Measurements from ENCODE around the gene TCP10L.
A peak's percentile ranks its signal among the peaks of the same experiment; 100 is the strongest.
"Not testable (repeated sequence)": the region's sequence is repeated elsewhere in the genome, so short reads cannot be mapped to it uniquely, and the experiment has no call there.

Gene TCP10L

DNA sequence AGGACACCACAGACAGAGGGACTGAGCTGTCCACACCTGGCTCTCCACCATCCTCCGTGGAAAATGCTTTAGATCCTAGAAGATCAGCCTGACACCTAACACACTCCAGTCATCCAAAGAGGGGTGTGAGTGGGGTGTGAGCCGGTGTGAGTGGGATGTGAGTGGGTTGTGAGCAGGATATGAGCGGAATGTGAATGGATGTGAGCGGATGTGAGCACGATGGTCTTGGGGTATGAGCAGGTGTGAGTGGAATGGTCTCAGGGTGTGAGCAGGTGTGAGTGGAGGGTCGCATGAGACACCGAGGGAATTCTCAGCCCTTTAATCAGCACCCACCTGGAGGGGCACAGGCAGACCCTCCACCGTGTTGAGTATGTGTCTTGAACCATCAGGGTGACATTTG is 851 bp downstream of the TCP10L start:
- no peak for DNase-seq

DNA sequence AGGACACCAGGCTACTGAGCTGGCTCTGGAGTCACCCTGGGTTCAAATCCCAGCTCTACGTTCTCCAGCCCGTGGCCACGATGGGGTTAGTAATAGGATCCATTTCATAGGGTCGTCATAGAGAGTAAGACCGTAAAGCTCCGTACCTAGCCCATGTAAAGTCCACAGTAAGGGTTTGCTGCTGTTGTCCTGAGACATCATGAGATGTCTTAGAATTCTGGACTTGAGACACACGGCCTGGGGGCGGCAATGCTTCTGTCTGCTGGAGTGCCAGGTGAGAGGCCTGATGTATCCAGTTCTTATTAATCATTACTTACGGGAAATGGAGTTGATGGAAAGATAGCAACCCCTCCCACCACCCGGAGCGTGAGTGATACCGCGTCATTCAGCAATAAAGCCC is 3.6 kb downstream of the TCP10L start:
- DNase-seq, result no peak

DNA sequence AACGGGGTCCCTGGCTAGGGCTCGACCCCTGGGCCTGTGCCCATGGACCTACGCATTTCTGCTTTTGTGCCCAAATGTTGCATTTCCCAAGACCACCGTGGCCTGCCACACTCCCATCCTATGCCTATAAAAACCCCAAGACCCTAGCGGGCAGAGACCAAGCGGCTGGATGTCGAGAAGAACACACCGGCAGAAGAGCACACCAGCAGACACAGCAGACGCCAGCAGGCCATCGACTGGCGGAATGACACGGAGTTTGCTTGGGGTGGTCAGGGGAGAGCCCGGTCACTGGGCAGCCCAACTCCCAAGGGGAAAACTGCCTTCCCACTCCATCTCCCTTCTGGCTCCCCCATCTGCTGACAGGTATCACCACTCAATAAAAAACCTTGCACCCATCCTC is 4.4 kb downstream of the TCP10L start:
- DNase-seq, result no peak

DNA sequence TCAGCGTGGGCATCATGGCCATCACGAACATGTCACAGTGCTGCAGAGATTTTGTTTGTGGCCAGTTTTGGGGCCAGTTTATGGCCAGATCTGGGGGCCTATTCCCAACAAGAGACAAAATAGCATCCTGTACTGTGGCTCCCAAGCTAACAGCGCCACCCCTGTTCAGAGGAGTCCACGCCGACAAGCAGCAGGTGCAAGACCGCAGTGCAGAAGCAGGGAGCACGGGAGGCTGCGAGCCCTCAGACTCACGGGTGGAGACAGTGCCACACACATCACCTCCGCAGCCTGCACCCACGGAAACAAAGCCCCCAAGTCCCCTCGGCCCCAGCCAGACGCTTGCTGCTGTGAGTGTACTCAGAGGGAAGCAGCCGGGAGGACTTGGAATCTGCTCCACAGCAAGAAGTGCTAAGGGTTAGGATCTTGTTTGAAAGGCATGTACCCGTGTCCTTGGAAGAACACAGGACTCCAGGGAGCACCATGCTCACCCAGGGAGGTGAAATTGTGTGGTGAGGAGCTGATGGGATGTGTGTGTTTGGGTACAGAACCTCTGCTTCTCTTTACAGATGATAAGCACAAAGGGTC is 7.1 kb downstream of the TCP10L start:
- no peak for DNase-seq

DNA sequence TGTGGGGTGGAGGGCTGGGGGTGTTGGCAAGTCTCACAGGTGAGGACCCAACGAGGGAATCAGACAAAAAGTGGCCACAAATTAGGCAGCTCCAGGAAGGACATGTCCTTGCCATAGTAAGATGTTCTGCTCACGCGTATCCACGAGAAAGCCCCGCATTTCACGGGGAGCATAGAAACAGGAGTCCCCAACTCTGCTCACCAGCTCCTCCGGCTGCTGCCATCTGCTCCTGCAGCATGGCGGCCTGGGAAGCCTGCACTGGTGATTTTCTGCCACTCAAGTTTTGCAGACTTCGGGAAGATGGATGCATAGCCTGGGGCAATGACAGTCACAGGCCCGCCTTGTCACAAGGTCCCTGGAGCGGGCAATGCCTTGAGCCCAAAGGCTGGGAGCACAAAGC is 9.3 kb downstream of the TCP10L start:
- DNase-seq, result no peak

DNA sequence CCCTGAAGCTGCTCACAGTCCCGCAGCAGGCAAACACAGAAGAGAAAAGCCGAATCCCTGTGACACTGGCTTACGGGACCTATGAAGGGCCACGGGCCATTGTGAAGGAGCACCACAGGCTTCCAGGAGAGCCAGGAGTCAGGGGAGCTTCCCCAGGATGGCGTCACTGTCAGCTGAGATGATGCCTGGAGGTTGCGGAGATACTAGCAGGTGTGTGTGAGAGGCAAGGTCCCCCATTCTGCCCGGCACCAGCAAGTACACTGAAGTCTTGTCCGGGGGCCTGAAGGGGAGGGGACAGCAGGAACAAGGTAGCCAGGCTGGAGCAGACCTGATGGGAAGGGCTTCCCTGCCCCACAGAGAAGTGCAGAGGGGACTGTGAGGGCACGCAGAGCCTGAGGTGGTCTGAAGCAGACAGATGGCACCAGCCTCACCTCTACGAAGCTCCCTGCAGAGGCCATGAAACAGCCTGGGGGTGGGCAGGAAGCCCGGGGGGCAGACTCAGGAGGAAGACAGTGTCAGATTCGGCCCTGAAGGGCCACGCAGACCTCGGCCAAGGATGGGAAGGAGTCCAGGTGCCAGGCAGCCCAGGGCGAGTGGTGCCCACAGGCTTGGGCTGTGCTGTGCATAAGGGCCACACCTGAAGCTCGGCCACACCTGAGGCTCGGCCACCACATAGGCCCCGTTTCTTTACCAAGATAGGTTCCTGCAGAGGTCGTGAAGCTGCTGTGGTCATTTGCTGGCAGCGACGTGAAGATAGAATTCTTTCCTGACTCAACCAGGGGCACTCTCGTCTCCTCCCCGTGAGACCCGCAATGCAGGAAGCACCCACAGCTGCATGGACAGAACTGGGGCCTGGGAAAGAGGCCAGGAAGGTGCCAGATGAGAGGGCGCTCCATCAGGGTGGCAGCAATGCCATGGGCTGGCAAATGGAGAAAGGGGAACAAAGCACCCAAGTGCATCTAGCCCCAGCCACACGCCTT is 10.1 kb downstream of the TCP10L start:
- DNase-seq, result no peak

DNA sequence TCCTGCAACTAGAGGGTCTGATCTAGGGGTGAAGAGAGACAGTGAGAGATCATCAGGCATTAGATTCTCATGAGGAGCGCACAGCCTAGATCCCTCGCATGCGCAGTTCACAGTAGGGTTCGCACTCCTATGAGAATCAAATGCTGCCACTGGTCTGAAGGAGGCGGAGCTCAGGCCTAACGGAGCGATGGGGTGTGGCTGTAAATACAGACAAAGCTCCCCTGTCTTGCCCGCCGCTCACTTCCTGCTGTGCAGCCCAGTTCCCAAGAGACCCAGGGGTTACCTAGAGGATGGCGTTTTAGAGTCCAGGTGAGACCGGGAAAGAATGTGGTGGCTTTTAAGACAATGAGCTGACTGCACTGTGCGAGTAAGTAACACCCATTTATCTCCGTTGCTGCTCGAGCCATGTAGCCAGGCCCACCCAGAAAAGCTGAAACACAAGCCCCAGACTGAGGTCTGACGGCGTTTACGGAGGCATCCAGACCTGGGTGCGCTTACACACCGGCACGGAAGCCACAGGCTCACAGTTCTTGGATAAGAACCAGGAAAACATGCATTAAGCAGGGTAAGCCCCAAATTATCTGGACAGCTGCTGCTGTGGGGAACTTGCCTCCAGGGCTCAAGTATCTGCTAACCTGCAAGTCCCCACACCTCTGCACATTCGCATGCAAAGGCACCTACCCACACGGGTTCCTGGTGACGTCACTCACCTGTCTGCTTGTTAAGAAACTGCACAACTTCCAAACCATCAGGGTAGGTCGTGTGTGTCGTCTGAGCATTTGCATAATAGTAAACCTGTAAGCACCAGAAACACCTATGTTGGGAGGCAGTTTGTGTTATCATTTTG is 12.5 kb downstream of the TCP10L start:
- DNase-seq, result peak; percentile 81

DNA sequence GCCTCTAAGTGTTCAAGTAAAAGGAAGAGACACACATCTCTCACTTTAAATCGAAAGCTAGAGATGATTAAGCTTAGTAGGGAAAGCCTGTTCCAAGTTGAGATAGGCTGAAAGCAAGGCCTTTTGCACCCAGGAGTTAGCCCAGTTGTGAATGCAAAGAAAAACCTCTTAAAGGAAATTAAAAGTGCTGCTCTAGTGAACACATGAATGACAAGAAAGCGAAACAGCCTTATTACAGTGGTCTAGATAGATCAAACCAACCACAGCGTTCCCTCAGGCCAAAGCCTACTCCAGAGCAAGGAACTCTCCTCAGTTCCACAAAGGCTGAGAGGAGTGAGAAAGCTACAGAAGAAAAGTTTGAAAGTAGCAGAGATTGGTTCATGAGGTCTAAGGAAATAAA is 14.9 kb downstream of the TCP10L start:
- no peak for DNase-seq

DNA sequence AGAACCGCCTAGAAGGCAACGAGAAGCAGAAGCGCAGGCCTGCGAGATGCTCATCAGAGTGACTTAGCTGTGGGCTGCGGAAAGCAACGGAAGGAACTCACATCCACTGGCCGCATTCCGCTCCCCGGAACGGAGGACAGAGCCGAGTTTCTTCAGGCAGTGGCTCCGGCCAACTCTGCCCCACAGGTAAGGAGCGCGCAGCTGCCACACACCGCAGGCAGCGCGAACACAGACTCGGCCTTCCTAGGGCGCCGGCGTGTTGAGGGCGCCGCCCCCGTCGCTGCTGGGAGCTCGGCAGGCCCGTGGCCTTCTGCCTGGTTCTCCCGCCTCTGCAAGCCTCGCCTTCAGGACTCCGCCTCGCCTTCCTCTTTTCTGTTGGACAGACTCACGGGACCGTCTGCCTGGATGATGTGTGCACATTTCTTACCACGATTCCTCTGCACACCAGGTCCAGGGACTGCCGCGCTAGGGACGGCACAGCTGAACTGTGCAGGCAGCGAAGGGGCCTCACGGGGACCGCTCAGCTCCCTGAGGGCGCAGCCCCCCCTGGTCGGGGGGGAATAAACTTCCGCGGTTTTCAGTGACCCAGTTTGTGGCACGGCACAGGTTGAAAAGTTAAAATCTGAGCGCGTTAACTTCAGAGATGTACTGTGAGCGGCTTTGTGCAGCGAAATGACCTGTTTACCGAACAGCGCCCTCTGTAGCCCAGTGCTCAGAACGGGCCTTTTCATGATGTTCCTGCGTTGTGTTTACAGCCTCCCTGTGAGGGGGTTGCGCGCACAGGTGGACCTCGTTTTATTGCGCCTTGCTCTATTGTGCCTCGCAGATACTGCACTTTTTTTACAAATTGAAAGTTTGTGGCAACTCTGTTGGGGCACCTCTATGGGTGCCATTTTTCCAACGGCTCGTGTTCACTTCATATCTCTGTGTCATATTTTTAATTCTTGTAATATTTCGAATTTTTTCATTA is 15.8 kb downstream of the TCP10L start:
- DNase-seq, result peak; percentile 62

DNA sequence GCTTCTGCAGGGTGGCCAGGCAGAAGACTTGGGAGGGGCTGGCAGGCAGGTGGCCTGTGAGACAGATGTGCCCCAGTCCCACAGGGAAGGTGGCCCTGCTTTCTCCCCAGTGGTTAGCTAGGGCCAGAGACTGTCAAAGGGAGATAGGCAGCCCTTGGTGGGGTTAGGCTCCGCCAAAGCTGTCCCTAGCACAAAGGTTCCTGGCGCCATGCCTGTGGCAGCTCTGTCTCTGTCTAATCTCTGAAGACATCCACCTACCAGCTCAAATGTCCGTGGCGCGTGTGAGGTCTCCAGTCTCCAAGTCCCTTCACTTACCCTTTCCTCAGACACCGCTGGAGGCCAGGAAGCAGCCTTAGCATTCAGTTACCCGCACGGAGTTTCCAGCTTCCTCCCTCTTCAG is 17.7 kb downstream of the TCP10L start:
- DNase-seq, result no peak

DNA sequence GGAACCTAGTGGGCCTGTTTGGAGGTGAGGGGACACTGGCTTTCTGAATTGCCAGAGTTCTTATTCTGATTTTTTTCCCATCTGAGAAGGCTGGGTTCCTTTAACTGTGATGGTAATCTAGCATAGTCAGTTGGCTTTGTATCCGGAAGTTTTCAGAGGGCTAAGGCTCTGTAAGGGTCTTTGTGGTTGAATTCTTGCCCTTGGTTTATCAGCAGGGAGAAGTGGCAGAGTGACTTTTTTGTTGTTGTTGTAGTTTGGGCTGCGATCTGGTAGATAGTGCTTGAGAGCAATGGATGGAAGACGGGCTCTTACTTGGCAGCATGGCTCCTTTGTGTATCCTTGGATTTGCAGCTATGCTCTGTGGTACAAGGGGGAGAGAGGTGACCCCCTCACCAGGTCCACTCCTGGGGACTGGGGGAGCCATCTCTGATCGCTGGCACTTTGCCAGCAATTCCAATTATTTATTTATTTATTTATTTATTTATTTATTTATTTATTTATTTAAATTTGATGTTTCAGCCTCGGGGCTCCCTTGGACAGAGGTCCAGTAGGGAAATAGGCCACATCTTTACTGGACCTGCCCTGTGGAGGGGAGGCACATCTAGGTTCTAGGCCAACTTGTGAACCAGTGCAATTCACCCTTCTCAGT is 18.5 kb downstream of the TCP10L start:
- DNase-seq, result no peak

DNA sequence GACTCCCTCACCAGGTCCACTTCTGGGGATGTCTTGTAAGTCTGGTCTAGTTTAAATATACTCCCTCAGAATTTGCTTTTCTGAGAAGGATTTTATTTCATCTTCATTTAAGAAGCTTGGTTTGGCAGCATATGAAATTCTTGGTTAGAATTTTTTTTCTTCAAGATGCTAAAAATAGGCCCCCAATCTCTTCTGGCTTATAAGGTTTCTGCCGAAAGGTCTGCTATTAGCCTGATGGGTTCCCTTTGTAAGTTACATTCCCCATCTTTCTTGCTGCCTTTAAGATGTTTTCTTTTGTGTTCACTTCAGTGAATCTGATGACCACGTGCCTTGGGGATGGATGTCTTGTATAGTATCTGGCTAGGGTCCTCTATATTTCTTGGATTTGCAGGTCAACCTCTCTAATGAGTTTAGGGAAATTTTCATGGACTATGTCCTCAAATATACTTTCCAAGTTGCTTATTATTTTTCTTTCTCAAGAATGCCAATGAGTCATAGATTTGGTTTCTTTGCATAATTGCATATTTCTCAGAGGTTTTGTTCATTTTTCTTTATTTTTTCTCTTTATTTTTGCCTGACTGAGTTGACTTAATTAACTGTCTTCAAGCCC is 19.4 kb downstream of the TCP10L start:
- no peak for DNase-seq

DNA sequence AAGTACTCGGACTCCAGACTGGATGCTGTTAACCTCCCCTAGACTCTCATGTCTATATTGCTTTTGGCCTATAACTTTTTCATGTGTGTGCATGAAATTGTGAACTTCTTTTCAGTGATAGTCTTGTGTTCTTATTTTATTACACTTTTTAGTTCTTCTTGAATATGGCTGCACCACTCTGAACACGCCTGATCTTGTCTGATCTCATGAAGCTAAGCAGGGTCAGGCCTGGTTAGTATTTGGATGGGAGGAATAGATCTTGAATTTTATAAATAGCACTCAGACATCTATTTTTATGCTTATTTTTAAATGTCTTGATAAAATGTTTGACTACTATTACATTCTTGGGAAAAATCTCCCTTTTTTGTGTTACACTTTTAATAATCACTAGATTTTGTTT is 22.4 kb downstream of the TCP10L start:
- DNase-seq, result no peak

DNA sequence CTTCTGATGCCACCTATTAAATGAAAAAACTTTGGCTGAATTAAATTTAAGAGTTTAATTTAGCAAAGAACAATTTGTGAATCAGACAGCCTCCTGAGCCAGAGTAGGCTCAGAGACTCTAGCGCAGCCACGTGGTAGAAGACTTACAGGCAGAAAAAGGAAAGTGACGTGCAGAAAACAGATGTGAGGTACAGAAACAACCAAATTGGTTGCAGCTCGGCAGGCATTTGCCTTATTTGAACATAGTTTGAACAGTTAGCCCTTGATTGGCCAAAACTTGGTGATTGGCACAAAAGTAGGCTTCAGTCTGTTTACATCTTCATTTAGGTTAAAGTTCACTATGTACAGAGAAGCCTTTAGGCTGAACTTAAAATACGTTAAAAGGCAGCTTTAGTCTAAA is 22.9 kb downstream of the TCP10L start:
- no peak for DNase-seq

DNA sequence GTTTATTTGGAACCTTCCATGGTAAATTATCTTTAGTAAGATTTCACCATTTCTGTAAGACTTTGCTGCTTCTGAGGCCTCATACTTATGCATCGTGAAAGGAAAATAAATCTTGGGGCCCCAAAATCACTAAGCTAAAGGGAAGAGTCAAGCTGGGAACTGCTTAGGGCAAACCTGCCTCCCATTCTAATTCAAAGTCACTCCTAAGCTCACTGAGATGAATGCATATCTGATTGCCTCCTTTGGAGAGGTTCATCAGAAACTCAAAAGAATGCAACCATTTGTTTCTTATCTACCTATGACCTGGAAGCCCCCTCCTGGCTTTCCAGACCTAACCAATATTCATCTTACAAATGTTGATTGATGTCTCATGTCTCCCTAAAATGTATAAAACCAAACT is 23.8 kb downstream of the TCP10L start:
- not testable (repeated sequence) for DNase-seq

DNA sequence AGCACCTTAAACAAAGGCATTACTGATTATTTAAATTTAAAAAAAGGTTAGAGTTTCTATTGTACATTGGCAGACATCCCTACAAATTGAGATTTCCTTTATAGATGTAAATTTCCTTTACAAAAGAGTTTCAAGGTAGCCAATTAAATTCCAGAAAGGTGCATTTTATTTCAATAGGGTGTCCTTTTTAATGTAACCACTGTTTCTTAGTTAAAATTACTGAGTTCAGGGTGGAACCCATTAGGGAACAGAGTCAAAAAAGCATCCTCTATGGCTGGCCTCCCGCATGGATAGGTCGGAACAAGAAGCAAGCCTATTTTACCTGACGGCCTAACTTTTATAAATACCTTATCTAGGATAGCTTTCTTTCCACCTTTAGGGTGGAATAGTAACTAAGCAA is 24.4 kb downstream of the TCP10L start:
- DNase-seq, result no peak

DNA sequence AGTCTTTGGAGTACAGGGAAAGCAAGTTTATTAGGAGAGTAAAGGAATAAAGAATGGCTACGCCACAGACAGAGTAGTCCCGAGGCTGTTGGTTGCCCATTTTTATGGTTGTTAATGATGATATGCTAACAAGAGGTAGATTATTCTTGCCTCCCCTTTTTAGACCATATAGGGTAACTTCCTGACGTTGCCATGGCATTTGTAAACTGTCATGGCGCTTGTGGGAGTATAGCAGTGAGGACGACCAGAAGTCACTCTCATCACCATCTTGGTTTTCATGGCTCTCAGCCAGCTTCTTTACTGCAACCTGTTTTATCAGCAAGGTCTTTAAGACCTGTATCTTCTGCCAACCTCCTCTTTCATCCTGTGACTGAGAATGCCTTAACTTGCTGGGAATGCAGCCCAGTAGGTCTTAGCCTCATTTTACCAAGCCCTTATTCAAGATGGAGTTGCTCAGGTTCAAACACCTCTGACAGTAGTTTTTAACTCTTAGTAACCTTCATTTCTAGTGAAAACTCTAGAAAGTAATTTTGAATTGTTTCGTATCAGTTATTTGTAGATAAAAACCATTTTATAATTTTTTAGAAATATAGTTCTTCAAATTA is 26.2 kb downstream of the TCP10L start:
- DNase-seq, result no peak

DNA sequence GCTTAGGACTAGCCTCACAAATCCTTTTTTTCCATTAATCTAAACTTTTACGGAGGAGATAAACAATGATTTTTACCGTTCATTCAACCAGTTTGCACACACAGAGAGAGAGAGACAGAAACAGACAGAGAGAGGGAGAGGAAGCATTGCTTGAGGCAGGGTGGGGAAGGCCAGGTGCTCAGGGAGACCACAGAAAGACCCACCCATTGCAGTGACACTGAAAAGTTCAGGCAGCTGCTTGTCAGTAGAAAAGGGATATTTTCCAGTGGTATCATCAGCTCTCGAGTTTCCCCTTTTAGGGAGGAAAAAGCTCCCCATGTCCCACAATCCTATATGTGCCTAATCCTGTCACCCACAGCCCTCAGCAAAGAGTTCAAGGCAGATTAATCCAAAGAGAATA is 27.2 kb downstream of the TCP10L start:
- DNase-seq, result no peak

DNA sequence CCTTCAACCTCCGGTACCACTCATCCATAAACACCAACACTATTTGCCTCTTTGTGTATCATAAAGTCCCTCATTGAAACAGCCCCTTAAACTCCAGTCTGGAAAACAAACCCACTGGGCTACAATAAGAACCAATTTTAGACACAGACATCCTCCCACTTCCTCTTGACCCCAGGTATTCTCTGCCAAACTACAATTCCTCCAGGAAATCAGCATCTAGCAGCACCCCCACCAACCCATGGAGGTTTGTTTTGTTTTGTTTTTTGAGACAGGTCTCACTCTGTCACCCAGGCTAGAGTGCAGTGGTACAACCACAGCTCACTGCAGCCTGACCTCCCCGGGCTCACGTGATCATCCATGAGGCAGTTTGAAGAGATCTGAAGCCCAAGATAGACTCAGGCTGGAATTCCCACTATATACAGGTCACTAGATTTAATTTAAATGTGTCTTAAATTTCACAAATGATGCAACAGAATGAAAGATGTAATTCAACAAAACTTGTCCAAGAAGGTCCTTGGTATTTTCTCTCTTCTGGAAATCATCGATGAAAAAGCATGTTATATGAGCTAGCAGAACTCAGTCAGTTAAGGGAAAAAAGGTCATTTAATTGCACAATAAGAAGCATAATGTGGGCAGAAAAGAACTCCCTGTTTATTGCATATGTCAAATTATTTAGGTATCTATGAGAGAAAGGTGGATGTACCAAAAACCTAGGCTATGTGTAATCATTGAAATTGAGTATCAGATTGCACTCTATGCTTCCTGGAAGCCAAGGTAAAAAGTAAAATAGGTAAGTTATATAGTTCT is 30.3 kb downstream of the TCP10L start:
- DNase-seq, result no peak

DNA sequence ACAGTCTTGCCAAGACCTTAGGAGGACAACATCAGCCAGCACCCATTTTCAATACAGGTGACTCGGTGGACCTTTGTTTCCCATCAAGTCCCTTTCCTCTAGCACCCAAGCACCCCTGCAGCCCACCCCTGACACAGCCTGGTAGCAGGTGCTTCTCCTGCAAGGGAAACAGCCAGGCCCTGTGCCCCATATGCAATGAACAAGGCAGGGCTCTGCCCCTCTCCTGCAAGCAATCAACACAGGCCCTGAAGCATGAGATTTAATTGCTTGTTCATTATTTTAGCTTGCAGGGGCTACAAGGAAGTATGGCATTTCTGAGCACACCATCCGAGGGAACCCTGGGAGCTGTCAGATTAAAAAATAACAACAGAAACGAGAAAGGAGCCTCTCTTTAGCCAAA is 35.4 kb downstream of the TCP10L start:
- no peak for DNase-seq

Data from NCI-H774 (cell line).